GM12878 (cell line): ENCODE data around the gene HMHB1. TPM values are rescaled to one million over a fixed set of nuclear protein-coding genes. Genes with fewer than 3 reads are reported as not detected.

ENCODE experiments used
- ATAC-seq: fragments of 200-7000 bp; cut with Tn5 transposase; 3 replicates; pipeline ENCODE4 v1.9.1; 2020; ENCODE audit warnings: mild to moderate bottlenecking, moderate library complexity
- BruUV-seq: library from RNA; stranded (reverse); fragments of 400-500 nt; replicated peaks from 2 replicates; lab custom pipeline; 2021; lab: Mats Ljungman, UMichigan
- CTCF ChIA-PET: fragments of 300-600 bp; sonication (Branson Sonifier 250); formaldehyde crosslinking; extraction: SDS; loops from one replicate; lab custom pipeline; 2021; ENCODE audit warnings: inconsistent platforms; lab: Yijun Ruan, JAX
- POLR2A ChIA-PET: fragments of 350-600 bp; formaldehyde crosslinking; extraction: SDS; loops from one replicate; lab custom pipeline; 2021; ENCODE audit warnings: inconsistent platforms; lab: Charles Lee
- RAD21 ChIA-PET: fragments of 300-600 bp; sonication (Branson Sonifier 250); formaldehyde crosslinking; loops from one replicate; lab custom pipeline; 2023; ENCODE audit warnings: antibody characterized with exemption; ENCODE audit not compliant: unreplicated experiment; lab: Charles Lee
- SMC1A ChIA-PET: fragments of 300-600 bp; sonication (Branson Sonifier 250); formaldehyde crosslinking; loops from one replicate; lab custom pipeline; 2023; ENCODE audit not compliant: unreplicated experiment, uncharacterized antibody; lab: Charles Lee
- DNase-seq: peaks from one replicate; pipeline ENCODE4 v3.0.0-alpha.2; 2011; ENCODE audit warnings: low read depth, low spot score
- FAIRE-seq: peaks from 3 replicates; lab custom pipeline; 2011; peaks lifted over from hg19 to GRCh38; lab: Jason Lieb, UNC
- H2AFZ ChIP-seq: 2 replicates; pipeline ENCODE4 v1.6.0; 2011; ENCODE audit warnings: low read depth, low read length, control low read depth; ENCODE audit not compliant: control insufficient read depth
- H3K27ac ChIP-seq: 2 replicates; pipeline ENCODE4 v1.5.1; 2011; ENCODE audit warnings: control low read depth; ENCODE audit not compliant: control insufficient read depth, insufficient read depth
- H3K27me3 ChIP-seq, 2 experiments: replicated peaks in 1 of 2; 2 replicates each; pipeline versions ENCODE4 v1.6.0 to v1.6.1; 2011; ENCODE audit warnings: low read length in 1 of 2; ENCODE audit not compliant: control insufficient read depth in 2 of 2, insufficient read depth in 2 of 2
- H3K36me3 ChIP-seq, 2 experiments: 2 replicates each; pipeline ENCODE4 v1.5.1; 2011; ENCODE audit warnings: low read length in 1 of 2; ENCODE audit not compliant: control insufficient read depth in 2 of 2, insufficient read depth in 2 of 2
- H3K4me1 ChIP-seq: 2 replicates; pipeline ENCODE4 v1.6.1; 2011; ENCODE audit warnings: mild to moderate bottlenecking, low read length, moderate library complexity, mixed read lengths; ENCODE audit not compliant: control insufficient read depth, insufficient read depth
- H3K4me2 ChIP-seq: 2 replicates; pipeline ENCODE4 v1.6.0; 2011; ENCODE audit warnings: control low read depth; ENCODE audit not compliant: control insufficient read depth, insufficient read depth
- H3K4me3 ChIP-seq: fragments of 200-600 bp; sonication (generic); 2 replicates; pipeline ENCODE4 v1.5.1; 2016
- H3K79me2 ChIP-seq: 2 replicates; pipeline ENCODE4 v1.6.0; 2011; ENCODE audit warnings: low read length; ENCODE audit not compliant: control insufficient read depth, insufficient read depth
- H3K9ac ChIP-seq: 2 replicates; pipeline ENCODE4 v1.8.0; 2011; ENCODE audit warnings: low read length, control low read depth, mixed read lengths; ENCODE audit not compliant: control insufficient read depth, insufficient read depth
- H3K9me3 ChIP-seq: replicated peaks from 3 replicates; pipeline ENCODE4 v1.5.1; 2011; ENCODE audit warnings: mild to moderate bottlenecking, low read length; ENCODE audit not compliant: control insufficient read depth, insufficient read depth
- H4K20me1 ChIP-seq: 2 replicates; pipeline ENCODE4 v1.6.0; 2011; ENCODE audit not compliant: control insufficient read depth, insufficient read depth
- BRCA1 ChIP-seq: IDR thresholded peaks from 2 replicates; pipeline ENCODE4 v1.6.1; 2011; ENCODE audit warnings: low read depth, low read length, improper control_type of control experiment
- CHD4 ChIP-seq: fragments of 200-600 bp; sonication (generic); IDR thresholded peaks from 2 replicates; pipeline ENCODE4 v1.6.1; 2016; ENCODE audit warnings: mild to moderate bottlenecking
- DPF2 ChIP-seq: fragments of 450-650 bp; IDR thresholded peaks from 2 replicates; pipeline ENCODE4 v1.6.1; 2017; ENCODE audit warnings: mild to moderate bottlenecking
- HCFC1 ChIP-seq: fragments of 150-350 bp; IDR thresholded peaks from 2 replicates; pipeline ENCODE4 v1.6.1; 2014; ENCODE audit warnings: low read length
- LARP7 ChIP-seq: fragments of 450-650 bp; IDR thresholded peaks from 2 replicates; pipeline ENCODE4 v1.6.1; 2017; ENCODE audit warnings: mild to moderate bottlenecking
- MTA2 ChIP-seq: fragments of 450-650 bp; IDR thresholded peaks from 2 replicates; pipeline ENCODE4 v1.6.1; 2016; ENCODE audit warnings: low read depth, mild to moderate bottlenecking, moderate library complexity
- MXI1 ChIP-seq: fragments of 150-350 bp; IDR thresholded peaks from 2 replicates; pipeline ENCODE4 v1.6.1; 2011; ENCODE audit warnings: low read depth, mild to moderate bottlenecking, inconsistent platforms, low read length, improper control_type of control experiment
- NFXL1 ChIP-seq: fragments of 450-650 bp; IDR thresholded peaks from 2 replicates; pipeline ENCODE4 v1.6.1; 2017; ENCODE audit warnings: antibody characterized with exemption, mild to moderate bottlenecking, borderline replicate concordance
- NRF1 ChIP-seq: conservative IDR thresholded peaks from 2 replicates; pipeline ENCODE4 v1.6.1; 2011; ENCODE audit warnings: mild to moderate bottlenecking, low read depth, low read length, improper control_type of control experiment
- POLR2A ChIP-seq: IDR thresholded peaks from 2 replicates; pipeline ENCODE4 v1.6.1; 2011; ENCODE audit warnings: low read depth, mild to moderate bottlenecking, low read length
- RFX5 ChIP-seq: IDR thresholded peaks from 2 replicates; pipeline ENCODE4 v1.6.1; 2011; ENCODE audit warnings: low read depth, low read length, improper control_type of control experiment
- SIX5 ChIP-seq: IDR thresholded peaks from 2 replicates; pipeline ENCODE4 v1.6.1; 2011; ENCODE audit warnings: mild to moderate bottlenecking, low read depth, low read length, moderate library complexity; ENCODE audit not compliant: severe bottlenecking
- STAT1 ChIP-seq: fragments of 450-650 bp; conservative IDR thresholded peaks from 2 replicates; pipeline ENCODE4 v1.6.1; 2014; ENCODE audit warnings: antibody characterized with exemption, mild to moderate bottlenecking
- ZSCAN29 ChIP-seq: fragments of 450-650 bp; IDR thresholded peaks from 2 replicates; pipeline ENCODE4 v1.6.1; 2017; ENCODE audit warnings: mild to moderate bottlenecking, moderate library complexity
- WGBS: methylation state at CpG from one replicate; pipeline ENCODE4 v1.1.6; 2016; ENCODE audit warnings: low lambda C conversion rate; ENCODE audit not compliant: insufficient replicate concordance, insufficient coverage; ENCODE audit errors: missing lambda C conversion rate; 5-methylcytosine and 5-hydroxymethylcytosine counted together
- in situ Hi-C: fragments of 300-500 bp; cut with MboI; formaldehyde crosslinking; loops from 9 replicates; pipeline ENCODE4 v1.14.3; 2018; ENCODE audit warnings: mixed read lengths
- intact Hi-C: fragments of 100-400 bp; cut with micrococcal nuclease; formaldehyde crosslinking; loops from one replicate; pipeline ENCODE4 v1.14.2; 2022; ENCODE audit not compliant: unreplicated experiment
- polyA plus RNA-seq, 11 experiments: library from polyadenylated mRNA; depleted of rRNA in 4 of 11; unstranded in 6 of 11; stranded (reverse) in 5 of 11; fragments of >200 nt; fragmentation: Nextera tagmentation in 4 of 11; fragmentation: Illumina TruSeq in 1 of 11; extraction: Ambion mirVana in 4 of 11; extraction: Trizol in 1 of 11; gene quantifications; 1 replicate in 1 of 11; 2 replicates in 10 of 11; pipeline versions ENCODE4 v1.2.1 to v1.2.3, GENCODE V29; 2011 to 2016; ENCODE audit warnings: inconsistent platforms in 2 of 11, missing spikeins in 2 of 11, low read depth in 1 of 11
- total RNA-seq, 4 experiments: library from RNA; depleted of rRNA in 3 of 4; stranded (reverse); fragments of >200 nt in 3 of 4; fragmentation: Illumina TruSeq in 1 of 4; extraction: Trizol in 1 of 4; gene quantifications; 2 replicates each; pipeline versions ENCODE4 v1.2.1 to v1.2.3, GENCODE V29; 2013 to 2021
- TF ChIP-seq, protein P1 (sequence below): fragments of 450-650 bp; IDR thresholded peaks from 2 replicates; pipeline ENCODE4 v1.6.1; 2017; ENCODE audit warnings: mild to moderate bottlenecking, low read depth, inconsistent platforms; ENCODE audit not compliant: poor library complexity, severe bottlenecking
- TF ChIP-seq, protein P2 (sequence below): fragments of 450-650 bp; IDR thresholded peaks from 2 replicates; pipeline ENCODE4 v1.6.1; 2017; ENCODE audit warnings: borderline replicate concordance

The HMHB1 gene
- total and polyA plus RNA-seq, 10 of the 15 experiments (the other 5 are each of a cell fraction or from before 2014, with no cell fraction given) = 0.45 to 20.3 (median 4.6) TPM

DNA sequence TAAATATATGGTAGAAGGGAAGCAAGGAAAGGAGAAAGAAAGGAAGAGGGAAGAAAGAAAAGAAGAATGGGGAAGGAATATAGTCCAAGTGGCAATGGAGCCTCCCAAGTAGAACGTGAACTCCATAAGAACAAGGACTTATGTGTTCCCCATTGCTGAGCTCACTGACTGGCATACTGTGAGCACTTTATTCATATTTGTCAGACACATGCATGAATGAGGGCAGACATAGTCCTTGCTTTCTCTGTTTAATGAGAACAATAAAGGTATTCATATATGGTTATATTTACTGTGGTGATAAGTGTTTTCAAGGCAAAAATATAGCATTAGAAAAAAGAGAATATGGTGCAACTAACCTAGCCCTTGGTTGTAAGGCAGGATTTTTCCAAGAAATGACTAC lies 23.6 kb upstream of the HMHB1 start:
- no peaks in the 10 kb centered on the region; the same call in 1 of the 2 replicates for H3K4me1 ChIP-seq
- no peak overlapping the region for H2AFZ ChIP-seq
- ChIA-PET CTCF (no interaction called here), POLR2A (interaction anchor here (1.3 kb wide), 1 partner anchor 14 kb away, joined by 3 read pairs; no protein-coding TSS in a partner anchor), RAD21 (interaction anchor here (1.0 kb wide), 1 partner anchor 136 kb away, joined by 3 read pairs; no protein-coding TSS in a partner anchor), SMC1A (interaction anchor here (0.5 to 2.4 kb wide), 3 partner anchors 13 to 377 kb away, joined by 3 to 6 read pairs (median 3); no protein-coding TSS in a partner anchor)
- no peak overlapping the region for H3K27ac ChIP-seq
- no peaks in the 10 kb centered on the region for H3K27me3 ChIP-seq
- FAIRE-seq = no peak
- in situ Hi-C loops (no loop called here), intact Hi-C loops (no loop called here)
- H3K4me2 ChIP-seq = no peak overlapping the region
- ATAC-seq = no peak
- H3K79me2 ChIP-seq = no peaks in the 10 kb centered on the region
- BruUV-seq = no TSS peak
- TF ChIP-seq POLR2A (no peak), MXI1 (no peak), BRCA1 (no peak), SIX5 (no peak), STAT1 (no peak), LARP7 (no peak), DPF2 (no peak), MTA2 (no peak), RFX5 (no peak), CHD4 (no peak), ZSCAN29 (no peak), HCFC1 (no peak), NRF1 (no peak), NFXL1 (no peak)
- TF ChIP-seq, protein P1, sequence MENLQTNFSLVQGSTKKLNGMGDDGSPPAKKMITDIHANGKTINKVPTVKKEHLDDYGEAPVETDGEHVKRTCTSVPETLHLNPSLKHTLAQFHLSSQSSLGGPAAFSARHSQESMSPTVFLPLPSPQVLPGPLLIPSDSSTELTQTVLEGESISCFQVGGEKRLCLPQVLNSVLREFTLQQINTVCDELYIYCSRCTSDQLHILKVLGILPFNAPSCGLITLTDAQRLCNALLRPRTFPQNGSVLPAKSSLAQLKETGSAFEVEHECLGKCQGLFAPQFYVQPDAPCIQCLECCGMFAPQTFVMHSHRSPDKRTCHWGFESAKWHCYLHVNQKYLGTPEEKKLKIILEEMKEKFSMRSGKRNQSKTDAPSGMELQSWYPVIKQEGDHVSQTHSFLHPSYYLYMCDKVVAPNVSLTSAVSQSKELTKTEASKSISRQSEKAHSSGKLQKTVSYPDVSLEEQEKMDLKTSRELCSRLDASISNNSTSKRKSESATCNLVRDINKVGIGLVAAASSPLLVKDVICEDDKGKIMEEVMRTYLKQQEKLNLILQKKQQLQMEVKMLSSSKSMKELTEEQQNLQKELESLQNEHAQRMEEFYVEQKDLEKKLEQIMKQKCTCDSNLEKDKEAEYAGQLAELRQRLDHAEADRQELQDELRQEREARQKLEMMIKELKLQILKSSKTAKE = no peak
- TF ChIP-seq, protein P2, sequence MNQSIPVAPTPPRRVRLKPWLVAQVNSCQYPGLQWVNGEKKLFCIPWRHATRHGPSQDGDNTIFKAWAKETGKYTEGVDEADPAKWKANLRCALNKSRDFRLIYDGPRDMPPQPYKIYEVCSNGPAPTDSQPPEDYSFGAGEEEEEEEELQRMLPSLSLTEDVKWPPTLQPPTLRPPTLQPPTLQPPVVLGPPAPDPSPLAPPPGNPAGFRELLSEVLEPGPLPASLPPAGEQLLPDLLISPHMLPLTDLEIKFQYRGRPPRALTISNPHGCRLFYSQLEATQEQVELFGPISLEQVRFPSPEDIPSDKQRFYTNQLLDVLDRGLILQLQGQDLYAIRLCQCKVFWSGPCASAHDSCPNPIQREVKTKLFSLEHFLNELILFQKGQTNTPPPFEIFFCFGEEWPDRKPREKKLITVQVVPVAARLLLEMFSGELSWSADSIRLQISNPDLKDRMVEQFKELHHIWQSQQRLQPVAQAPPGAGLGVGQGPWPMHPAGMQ = no peak
- H3K4me3 ChIP-seq = no peak overlapping the region
- H3K9me3 ChIP-seq = no peaks in the 10 kb centered on the region
- H3K9ac ChIP-seq = no peak overlapping the region
- 100% methylated on average over 1 of the region's 1 CpG for WGBS
- no peak for DNase-seq
- H4K20me1 ChIP-seq = no peaks in the 10 kb centered on the region
- H3K36me3 ChIP-seq = no peaks in the 10 kb centered on the region
